Left lung (tissue), 10 donors: ENCODE data around the gene ATPAF1. TPM values are rescaled to one million over a fixed set of nuclear protein-coding genes. Genes with fewer than 3 reads are reported as not detected.

Source experiments
- ATAC-seq: fragments of 200-7000 bp; cut with Tn5 transposase; one replicate; pipeline ENCODE4 v1.9.1; 2020; ENCODE audit warnings: moderate library complexity
- DNase-seq, 4 donors: peaks; one replicate each; pipeline ENCODE4 v3.0.0-alpha.2; 2013 to 2020
- H3K27ac ChIP-seq, 2 donors: fragments of 200-600 bp; sonication (generic) in 1 of 2; one replicate each; pipeline versions ENCODE4 v1.5.0 to v1.8.0; 2020 to 2021
- H3K27me3 ChIP-seq, 2 donors: fragments of 200-600 bp; sonication (generic) in 1 of 2; one replicate each; pipeline versions ENCODE4 v1.5.0 to v1.8.0; 2020 to 2021
- H3K36me3 ChIP-seq, 2 donors: fragments of 200-600 bp; sonication (generic) in 1 of 2; one replicate each; pipeline versions ENCODE4 v1.5.0 to v1.8.0; 2020 to 2021
- H3K4me1 ChIP-seq, 2 donors: fragments of 200-600 bp; one replicate each; pipeline ENCODE4 v1.8.0; 2021
- H3K4me3 ChIP-seq, 2 donors: fragments of 200-600 bp; sonication (generic) in 1 of 2; one replicate each; pipeline versions ENCODE4 v1.5.0 to v1.8.0; 2020 to 2021; ENCODE audit warnings: mild to moderate bottlenecking in 1 of 2
- H3K9me3 ChIP-seq, 2 donors: fragments of 200-600 bp; sonication (generic) in 1 of 2; one replicate each; pipeline versions ENCODE4 v1.5.0 to v1.8.0; 2020 to 2021
- CTCF ChIP-seq, 2 donors: fragments of 200-600 bp; sonication (generic) in 1 of 2; IDR thresholded peaks; one replicate each; pipeline versions ENCODE4 v1.5.0 to v1.8.0; 2021; ENCODE audit warnings: antibody characterized with exemption in 2 of 2
- intact Hi-C, 2 donors: fragments of 100-400 bp; cut with DNase I; formaldehyde crosslinking; loops; one replicate each; pipeline versions ENCODE4 v1.11.2 to v1.14.2; 2022
- polyA plus RNA-seq, 6 donors: library from polyadenylated mRNA; unstranded; fragments of 120-200 nt; gene quantifications; one replicate each; pipeline ENCODE4 v1.2.1, GENCODE V29; 2013; ENCODE audit not compliant: insufficient read length in 6 of 6
- total RNA-seq, 2 donors: library from RNA; stranded (reverse); fragmentation: NEBNext Ultra II Directional; extraction: Animal tissue kit (Norgen Biotek cat#: 25700); gene quantifications; one replicate each; pipeline ENCODE4 v1.2.1, GENCODE V29; 2021
- donor health status: DM: no; HTN: yes; CAD: no.
- donor health status: DM: no; HTN: no; CAD: no.

ATPAF1 gene
- total and polyA plus RNA-seq, 8 donors = 34.3 to 90.0 (median 76.4) TPM

- H3K27ac ChIP-seq = no peak overlapping the region
- intact Hi-C loops = loop anchor here in 1 of 2 donors (10.0 kb wide), 1 partner anchor 103 kb away; no protein-coding TSS in a partner anchor
- peaks cover 0 to 6% of the 10 kb centered on the region in 2 donors for H3K4me1 ChIP-seq
- H3K4me3 ChIP-seq = no peak overlapping the region
- H3K36me3 ChIP-seq = no peaks in the 10 kb centered on the region
- no peak for DNase-seq
- H3K27me3 ChIP-seq = no peaks in the 10 kb centered on the region
- no peak for ATAC-seq
- H3K9me3 ChIP-seq = no peaks in the 10 kb centered on the region
- TF ChIP-seq CTCF (IDR thresholded peaks at IDR 0.05) = no peak
Observed at GRCh38 chr1:46621930-46622329, 46.2 kb downstream of the ATPAF1 start.

- no peak for TF ChIP-seq CTCF (IDR thresholded peaks at IDR 0.05)
- Histone ChIP-seq H3K4me3 (no peak overlapping the region), H3K9me3 (no peaks in the 10 kb centered on the region), H3K36me3 (no peaks in the 10 kb centered on the region), H3K27ac (no peak overlapping the region), H3K4me1 (peaks cover 7 to 24% of the 10 kb centered on the region in 2 donors), H3K27me3 (no peaks in the 10 kb centered on the region)
- intact Hi-C loops = loop anchor here in 1 of 2 donors (10.0 kb wide), 1 partner anchor 105 kb away; no protein-coding TSS in a partner anchor
- DNase-seq (no peak), ATAC-seq (no peak)
Observed at GRCh38 chr1:46619656-46620258, 48.4 kb downstream of the ATPAF1 start.

GRCh38 chr1:46618754-46619415, 49.3 kb downstream of the ATPAF1 start:
- Histone ChIP-seq H3K9me3 (no peaks in the 10 kb centered on the region), H3K27me3 (no peaks in the 10 kb centered on the region), H3K27ac (no peak overlapping the region), H3K4me3 (no peak overlapping the region), H3K36me3 (no peaks in the 10 kb centered on the region), H3K4me1 (peaks cover 12 to 32% of the 10 kb centered on the region in 2 donors)
- TF ChIP-seq CTCF (IDR thresholded peaks at IDR 0.05) = no peak
- intact Hi-C loops = no loop called here
- DNase-seq = no peak
- ATAC-seq = no peak

- peaks cover 21 to 43% of the 10 kb centered on the region in 2 donors for H3K4me1 ChIP-seq
- ATAC-seq = no peak
- no peak overlapping the region for H3K4me3 ChIP-seq
- no peak overlapping the region for H3K27ac ChIP-seq
- DNase-seq = no peak
- H3K27me3 ChIP-seq = no peaks in the 10 kb centered on the region
- intact Hi-C loops = no loop called here
- H3K36me3 ChIP-seq = peaks cover 0 to 3% of the 10 kb centered on the region in 2 donors
- no peak for TF ChIP-seq CTCF (IDR thresholded peaks at IDR 0.05)
- no peaks in the 10 kb centered on the region for H3K9me3 ChIP-seq
Observed at GRCh38 chr1:46617833-46618232, 50.3 kb downstream of the ATPAF1 start.

- Histone ChIP-seq H3K9me3 (no peaks in the 10 kb centered on the region), H3K27me3 (no peaks in the 10 kb centered on the region), H3K27ac (peak overlapping the region; percentile 84 to 85), H3K36me3 (peaks cover 0 to 9% of the 10 kb centered on the region in 2 donors), H3K4me1 (peaks cover 21 to 49% of the 10 kb centered on the region in 2 donors), H3K4me3 (peak overlapping the region; percentile 83 to 86)
- no peak for DNase-seq
- intact Hi-C loops = no loop called here
- ATAC-seq = peak; percentile 24
- TF ChIP-seq CTCF (IDR thresholded peaks at IDR 0.05) = no peak
Observed at GRCh38 chr1:46617108-46617800, 50.9 kb downstream of the ATPAF1 start.
